Measurements from ENCODE around the gene ATOSA. TPM values are rescaled to one million over a fixed set of nuclear protein-coding genes. Genes with fewer than 3 reads are reported as not detected.

ATOSA gene, protein sequence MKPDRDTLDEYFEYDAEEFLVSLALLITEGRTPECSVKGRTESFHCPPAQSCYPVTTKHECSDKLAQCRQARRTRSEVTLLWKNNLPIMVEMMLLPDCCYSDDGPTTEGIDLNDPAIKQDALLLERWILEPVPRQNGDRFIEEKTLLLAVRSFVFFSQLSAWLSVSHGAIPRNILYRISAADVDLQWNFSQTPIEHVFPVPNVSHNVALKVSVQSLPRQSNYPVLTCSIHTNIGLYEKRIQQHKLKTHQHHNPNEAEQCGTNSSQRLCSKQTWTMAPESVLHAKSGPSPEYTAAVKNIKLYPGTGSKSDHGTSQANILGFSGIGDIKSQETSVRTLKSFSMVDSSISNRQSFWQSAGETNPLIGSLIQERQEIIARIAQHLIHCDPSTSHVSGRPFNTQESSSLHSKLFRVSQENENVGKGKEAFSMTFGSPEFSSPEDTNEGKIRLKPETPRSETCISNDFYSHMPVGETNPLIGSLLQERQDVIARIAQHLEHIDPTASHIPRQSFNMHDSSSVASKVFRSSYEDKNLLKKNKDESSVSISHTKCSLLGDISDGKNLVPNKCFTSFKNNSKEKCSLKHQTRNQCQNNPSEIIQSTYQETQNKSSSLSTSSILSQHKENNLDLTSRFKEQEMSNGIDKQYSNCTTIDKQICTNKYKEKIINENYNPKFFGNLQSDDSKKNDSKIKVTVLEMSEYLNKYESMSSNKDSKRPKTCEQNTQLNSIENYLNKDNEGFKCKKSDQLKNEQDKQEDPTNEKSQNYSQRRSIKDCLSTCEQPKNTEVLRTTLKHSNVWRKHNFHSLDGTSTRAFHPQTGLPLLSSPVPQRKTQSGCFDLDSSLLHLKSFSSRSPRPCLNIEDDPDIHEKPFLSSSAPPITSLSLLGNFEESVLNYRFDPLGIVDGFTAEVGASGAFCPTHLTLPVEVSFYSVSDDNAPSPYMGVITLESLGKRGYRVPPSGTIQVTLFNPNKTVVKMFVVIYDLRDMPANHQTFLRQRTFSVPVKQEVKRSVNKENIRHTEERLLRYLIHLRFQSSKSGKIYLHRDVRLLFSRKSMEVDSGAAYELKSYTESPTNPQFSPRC
- total RNA-seq (100 to 1,000 TPM in 2 of 5 donors, 10 to 100 TPM in 3; 88.2 to 121 (median 96.1) TPM), total RNA-seq (8.3 to 139 (median 87.9) reads per million in 29 experiments)
- 77.5 TPM for total RNA-seq (2013)

DNA sequence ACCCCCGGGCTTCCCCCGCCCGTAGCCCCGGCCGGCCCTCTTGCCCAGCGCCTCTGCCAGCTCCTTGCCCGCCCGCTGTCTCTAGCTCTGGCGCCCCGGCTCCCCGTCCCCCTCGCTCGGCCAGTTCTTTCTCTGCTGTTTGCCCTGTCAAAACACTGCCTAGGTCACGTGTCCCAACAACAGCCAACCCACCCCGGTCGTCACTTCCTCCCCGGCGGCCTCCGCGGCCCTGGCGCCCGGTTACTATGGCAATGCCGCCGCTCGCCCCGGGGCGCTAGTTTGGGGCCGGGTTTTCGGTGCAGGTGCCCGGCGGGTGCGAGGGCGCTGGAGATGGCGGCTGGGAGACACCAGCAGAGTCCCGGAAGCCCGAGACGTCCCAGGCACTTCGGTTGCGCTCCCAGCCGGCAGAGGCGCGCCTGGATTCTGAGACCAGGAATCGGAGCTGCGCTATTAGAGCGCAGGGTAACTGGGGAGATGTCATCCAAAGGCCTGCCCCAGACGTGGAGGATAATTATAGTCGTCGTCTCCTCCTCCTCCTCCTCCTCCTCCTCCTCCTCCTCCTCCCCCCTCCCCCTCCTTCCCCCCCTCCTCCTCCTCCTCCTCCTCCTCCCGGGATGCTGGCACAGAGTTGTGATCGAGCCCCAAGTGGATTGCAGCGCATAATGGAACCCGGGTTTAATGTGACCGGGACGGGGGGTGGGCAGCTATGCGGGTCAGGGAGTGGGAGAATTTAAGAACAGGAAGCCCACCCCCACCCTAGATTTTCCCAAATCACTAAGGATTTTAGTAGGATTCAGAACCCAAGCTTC lies at the start of gene ATOSA:
ATOSA (minus strand) TSS at position 157 of the 809 bp plus-strand sequence. CDS start 1,367 bp downstream, outside the sequence.
- peak within 1 kb of the TSS; percentile 91 to 99 (median 99) for H3K4me3 Mint-ChIP-seq
- H3K9me3 Mint-ChIP-seq, result no peaks in the 10 kb centered on the region
- ATAC-seq (replicated peaks in 1 of 4), result peak; percentile 74 to 86 (median 80)
- Histone ChIP-seq H3K4me3 (ENCODE audit: control insufficient read depth in 1 of 2, extremely low read depth in 1 of 2, low read length in 1 of 2) (peak within 1 kb of the TSS; percentile 83 to 89), H3K27me3 (replicated peaks in 1 of 2; ENCODE audit: control insufficient read depth in 2 of 2, extremely low read depth in 1 of 2, insufficient read depth in 2 of 2, low read length in 1 of 2) (no peaks in the 10 kb centered on the region), H3K27ac (ENCODE audit: low read length) (peak within 1 kb of the TSS; percentile 89), H3K4me1 (ENCODE audit: control insufficient read depth in 1 of 2, extremely low read depth in 1 of 2, insufficient read depth in 2 of 2, low read length in 2 of 2) (peaks cover 12 to 44% of the 10 kb centered on the region in 2 experiments), H3K9me3 (no peaks in the 10 kb centered on the region), H3K36me3 (ENCODE audit: control insufficient read depth in 2 of 2, extremely low read depth in 1 of 2, insufficient read depth in 1 of 2, low read length in 1 of 2) (peaks cover 0 to 10% of the 10 kb centered on the region in 2 donors)
- 0% methylated on average over 37 of the region's 55 CpGs for WGBS (ENCODE audit: insufficient coverage)
- H3K4me1 Mint-ChIP-seq, result peaks cover 51 to 66% (median 62%) of the 10 kb centered on the region in 3 donors
- DNase-seq, result peak; percentile 73 to 96 (median 90)
- CTCF ChIA-PET, result interaction anchor here in 1 of 2 donors (0.6 kb wide), 1 partner anchor 8 kb away, joined by 3 read pairs; no protein-coding TSS in a partner anchor
- peak within 1 kb of the TSS; percentile 99 to 100 for H3K27ac Mint-ChIP-seq
- H3K27me3 Mint-ChIP-seq, result no peaks in the 10 kb centered on the region
- H3K36me3 Mint-ChIP-seq, result peaks cover 13% of the 10 kb centered on the region
- POLR2A ChIA-PET, result interaction anchor here (0.6 to 1.2 kb wide), 5 partner anchors 12 to 150 kb away, joined by 3 to 14 read pairs (median 3); no protein-coding TSS in a partner anchor

DNA sequence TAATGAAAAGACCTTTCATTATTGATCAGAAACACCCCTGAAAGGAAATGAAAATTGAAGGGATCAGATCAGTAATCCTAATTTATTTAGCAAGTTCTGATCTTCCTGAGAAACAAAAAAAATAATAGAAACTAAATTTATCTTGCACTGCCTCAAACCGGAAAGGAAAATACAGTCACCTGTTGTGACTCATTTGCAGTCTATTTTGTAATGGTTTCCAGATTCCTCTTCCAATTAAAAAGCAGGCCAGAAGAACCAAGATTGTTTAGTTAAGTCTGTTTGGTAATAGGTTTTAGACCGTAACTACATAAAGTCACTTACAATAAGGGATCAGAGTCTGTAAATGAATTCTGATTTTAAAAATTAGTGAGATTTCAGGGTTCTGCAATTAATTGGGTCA lies 49.7 kb upstream of the ATOSA start:
- ChIA-PET CTCF (interaction anchor here in 1 of 2 donors (0.6 kb wide), 1 partner anchor 55 kb away, joined by 3 read pairs; no protein-coding TSS in a partner anchor), POLR2A (no interaction called here)
- no CpG with 5 or more reads among the region's 2 CpGs for WGBS (ENCODE audit: insufficient coverage)
- Mint-ChIP-seq H3K9me3 (no peaks in the 10 kb centered on the region), H3K4me3 (no peak overlapping the region), H3K36me3 (no peaks in the 10 kb centered on the region), H3K4me1 (peaks cover 13 to 24% (median 21%) of the 10 kb centered on the region in 3 donors), H3K27ac (no peak overlapping the region), H3K27me3 (no peaks in the 10 kb centered on the region)
- no peaks in the 10 kb centered on the region for H3K9me3 ChIP-seq
- no peak overlapping the region for H3K4me3 ChIP-seq (ENCODE audit: control insufficient read depth in 1 of 2, extremely low read depth in 1 of 2, low read length in 1 of 2)
- no peaks in the 10 kb centered on the region for H3K36me3 ChIP-seq (ENCODE audit: control insufficient read depth in 2 of 2, extremely low read depth in 1 of 2, insufficient read depth in 1 of 2, low read length in 1 of 2)
- no peaks in the 10 kb centered on the region for H3K27me3 ChIP-seq (replicated peaks in 1 of 2; ENCODE audit: control insufficient read depth in 2 of 2, extremely low read depth in 1 of 2, insufficient read depth in 2 of 2, low read length in 1 of 2)
- no peak for ATAC-seq (replicated peaks in 1 of 4)
- H3K4me1 ChIP-seq (ENCODE audit: control insufficient read depth in 1 of 2, extremely low read depth in 1 of 2, insufficient read depth in 2 of 2, low read length in 2 of 2), result peaks cover 9 to 15% of the 10 kb centered on the region in 2 experiments
- H3K27ac ChIP-seq (ENCODE audit: low read length), result no peak overlapping the region
- no peak for DNase-seq

DNA sequence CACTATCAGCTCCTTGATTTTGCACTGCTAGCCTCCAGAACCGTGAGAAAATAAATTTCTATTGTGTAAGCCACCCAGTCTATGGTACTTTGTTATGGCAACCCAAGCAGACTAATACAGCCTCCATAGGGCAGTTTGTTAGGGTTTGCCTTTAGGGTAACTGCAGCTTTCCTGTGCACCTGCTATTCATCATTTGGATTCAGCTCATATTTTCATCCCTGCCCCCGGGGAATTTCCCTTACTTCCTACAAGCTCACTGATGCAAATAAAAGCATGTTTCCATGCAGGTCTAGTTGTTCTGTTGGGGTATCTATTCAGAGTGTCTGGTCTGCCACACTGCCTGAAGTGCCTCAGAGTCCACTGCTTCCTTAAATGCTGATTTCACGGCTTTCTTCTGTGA lies 48.6 kb upstream of the ATOSA start:
- peaks cover 9 to 15% of the 10 kb centered on the region in 2 experiments for H3K4me1 ChIP-seq (ENCODE audit: control insufficient read depth in 1 of 2, extremely low read depth in 1 of 2, insufficient read depth in 2 of 2, low read length in 2 of 2)
- no peaks in the 10 kb centered on the region for H3K27me3 ChIP-seq (replicated peaks in 1 of 2; ENCODE audit: control insufficient read depth in 2 of 2, extremely low read depth in 1 of 2, insufficient read depth in 2 of 2, low read length in 1 of 2)
- peak overlapping the region in 1 of 2 donors; percentile 44 for H3K27ac Mint-ChIP-seq
- peaks cover 13 to 24% (median 21%) of the 10 kb centered on the region in 3 donors for H3K4me1 Mint-ChIP-seq
- H3K9me3 ChIP-seq, result no peaks in the 10 kb centered on the region
- ChIA-PET CTCF (no interaction called here), POLR2A (no interaction called here)
- H3K9me3 Mint-ChIP-seq, result no peaks in the 10 kb centered on the region
- ATAC-seq (replicated peaks in 1 of 4) (no peak), DNase-seq (no peak)
- no peaks in the 10 kb centered on the region for H3K36me3 Mint-ChIP-seq
- H3K4me3 ChIP-seq (ENCODE audit: control insufficient read depth in 1 of 2, extremely low read depth in 1 of 2, low read length in 1 of 2), result no peak overlapping the region
- H3K36me3 ChIP-seq (ENCODE audit: control insufficient read depth in 2 of 2, extremely low read depth in 1 of 2, insufficient read depth in 1 of 2, low read length in 1 of 2), result no peaks in the 10 kb centered on the region
- H3K27ac ChIP-seq (ENCODE audit: low read length), result no peak overlapping the region
- no CpG with 5 or more reads among the region's 3 CpGs for WGBS (ENCODE audit: insufficient coverage)
- no peak overlapping the region for H3K4me3 Mint-ChIP-seq
- H3K27me3 Mint-ChIP-seq, result no peaks in the 10 kb centered on the region

DNA sequence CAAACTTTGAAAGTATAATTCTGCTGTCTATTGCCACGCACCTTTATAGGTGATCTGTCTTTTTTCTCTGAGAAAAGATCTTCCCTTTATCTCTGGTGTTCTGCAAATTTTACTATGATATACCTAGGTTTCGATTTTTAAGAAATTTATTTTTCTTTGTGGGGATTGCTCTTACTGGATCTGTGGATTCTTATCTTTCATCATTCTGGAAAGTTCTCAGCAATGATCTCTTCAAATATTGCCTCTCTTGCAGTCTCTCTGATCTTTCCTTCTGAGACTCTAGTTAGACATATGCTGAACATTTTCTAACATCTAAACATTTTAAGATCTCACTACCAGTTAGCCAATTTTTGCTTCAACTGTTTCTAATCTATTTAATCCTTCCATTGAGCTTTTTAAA lies 47.0 kb upstream of the ATOSA start:
- ChIA-PET CTCF (interaction anchor here in 1 of 2 donors (1.0 kb wide), 1 partner anchor 9 kb away, joined by 4 read pairs; no protein-coding TSS in a partner anchor), POLR2A (no interaction called here)
- Histone ChIP-seq H3K4me1 (ENCODE audit: control insufficient read depth in 1 of 2, extremely low read depth in 1 of 2, insufficient read depth in 2 of 2, low read length in 2 of 2) (peaks cover 9 to 15% of the 10 kb centered on the region in 2 experiments), H3K27me3 (replicated peaks in 1 of 2; ENCODE audit: control insufficient read depth in 2 of 2, extremely low read depth in 1 of 2, insufficient read depth in 2 of 2, low read length in 1 of 2) (no peaks in the 10 kb centered on the region), H3K4me3 (ENCODE audit: control insufficient read depth in 1 of 2, extremely low read depth in 1 of 2, low read length in 1 of 2) (no peak overlapping the region), H3K27ac (ENCODE audit: low read length) (no peak overlapping the region), H3K9me3 (no peaks in the 10 kb centered on the region), H3K36me3 (ENCODE audit: control insufficient read depth in 2 of 2, extremely low read depth in 1 of 2, insufficient read depth in 1 of 2, low read length in 1 of 2) (no peaks in the 10 kb centered on the region)
- Mint-ChIP-seq H3K4me1 (peaks cover 13 to 23% (median 21%) of the 10 kb centered on the region in 3 donors), H3K4me3 (no peak overlapping the region), H3K9me3 (no peaks in the 10 kb centered on the region), H3K27me3 (no peaks in the 10 kb centered on the region), H3K27ac (no peak overlapping the region), H3K36me3 (no peaks in the 10 kb centered on the region)
- DNase-seq (no peak), ATAC-seq (replicated peaks in 1 of 4) (no peak)
- WGBS (ENCODE audit: insufficient coverage), result no CpG with 5 or more reads among the region's 2 CpGs

DNA sequence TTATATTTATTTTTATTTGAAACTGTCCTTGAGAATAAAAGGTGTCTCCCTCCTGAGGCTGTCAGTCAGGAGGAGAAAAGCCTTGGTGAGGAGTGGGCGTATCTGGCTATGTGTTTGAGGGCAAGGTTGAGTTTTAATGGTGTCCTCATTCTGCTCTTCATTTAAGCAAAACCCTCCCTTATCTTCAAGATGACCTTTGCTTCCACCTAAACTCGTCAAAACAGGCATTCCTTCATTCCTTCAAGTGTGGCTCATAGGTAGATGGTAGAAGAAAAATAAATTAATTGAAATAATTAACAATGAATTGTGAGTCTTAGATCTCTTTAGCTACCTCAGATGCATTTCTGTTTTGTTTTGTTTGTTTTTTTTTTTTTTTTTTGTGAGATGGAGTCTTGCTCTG lies 39.4 kb upstream of the ATOSA start:
- no peaks in the 10 kb centered on the region for H3K36me3 ChIP-seq (ENCODE audit: control insufficient read depth in 2 of 2, extremely low read depth in 1 of 2, insufficient read depth in 1 of 2, low read length in 1 of 2)
- no peak overlapping the region for H3K27ac Mint-ChIP-seq
- CTCF ChIA-PET, result interaction anchor here in 1 of 2 donors (0.6 kb wide), 2 partner anchors 55 to 63 kb away, joined by 3 read pairs; no protein-coding TSS in a partner anchor
- DNase-seq (no peak), ATAC-seq (replicated peaks in 1 of 4) (no peak)
- H3K4me1 Mint-ChIP-seq, result no peaks in the 10 kb centered on the region
- H3K9me3 ChIP-seq, result no peaks in the 10 kb centered on the region
- no CpG with 5 or more reads among the region's 2 CpGs for WGBS (ENCODE audit: insufficient coverage)
- H3K36me3 Mint-ChIP-seq, result no peaks in the 10 kb centered on the region
- no peaks in the 10 kb centered on the region for H3K27me3 Mint-ChIP-seq
- H3K27me3 ChIP-seq (replicated peaks in 1 of 2; ENCODE audit: control insufficient read depth in 2 of 2, extremely low read depth in 1 of 2, insufficient read depth in 2 of 2, low read length in 1 of 2), result peaks cover 0 to 2% of the 10 kb centered on the region in 2 experiments
- H3K4me3 Mint-ChIP-seq, result no peak overlapping the region
- no peaks in the 10 kb centered on the region for H3K4me1 ChIP-seq (ENCODE audit: control insufficient read depth in 1 of 2, extremely low read depth in 1 of 2, insufficient read depth in 2 of 2, low read length in 2 of 2)
- no peak overlapping the region for H3K27ac ChIP-seq (ENCODE audit: low read length)
- H3K9me3 Mint-ChIP-seq, result no peaks in the 10 kb centered on the region
- no peak overlapping the region for H3K4me3 ChIP-seq (ENCODE audit: control insufficient read depth in 1 of 2, extremely low read depth in 1 of 2, low read length in 1 of 2)
- POLR2A ChIA-PET, result interaction anchor here in 1 of 2 donors (0.7 kb wide), 1 partner anchor 426 kb away, joined by 3 read pairs; no protein-coding TSS in a partner anchor

Measured in T-cell (primary cell).